Endothelial cell of umbilical vein (primary cell): ENCODE data around the gene CACHD1. TPM values are rescaled to one million over a fixed set of nuclear protein-coding genes. Genes with fewer than 3 reads are reported as not detected.

Experiments
- BruUV-seq: library from RNA; stranded (reverse); fragments of 400-500 nt; replicated peaks from 2 replicates; lab custom pipeline; 2021; lab: Mats Ljungman, UMichigan
- CTCF ChIA-PET: fragments of 300-600, 350-600 bp; sonication (Branson Sonifier 250); formaldehyde crosslinking; loops from one replicate; lab custom pipeline; 2021; ENCODE audit warnings: antibody characterized with exemption, inconsistent platforms; lab: Charles Lee
- POLR2A ChIA-PET: fragments of 300-600, 350-600 bp; sonication (Branson Sonifier 250); formaldehyde crosslinking; loops from one replicate; lab custom pipeline; 2021; ENCODE audit warnings: antibody characterized with exemption, inconsistent platforms; lab: Charles Lee
- DNase-seq: peaks from one replicate; pipeline ENCODE4 v3.0.0-alpha.2; 2011; ENCODE audit warnings: low read depth, low spot score
- FAIRE-seq: peaks from 2 replicates; lab custom pipeline; 2011; peaks lifted over from hg19 to GRCh38; lab: Jason Lieb, UNC
- H2AFZ ChIP-seq: 2 replicates; pipeline ENCODE4 v1.6.0; 2012; ENCODE audit warnings: low read depth, low read length, control low read depth, inconsistent platforms
- H3K27ac ChIP-seq: 2 replicates; pipeline ENCODE4 v1.5.1; 2011; ENCODE audit warnings: low read depth, mild to moderate bottlenecking, control low read depth, low read length, moderate library complexity; ENCODE audit not compliant: insufficient read depth
- H3K27me3 ChIP-seq, 2 experiments: 2 replicates each; pipeline versions ENCODE4 v1.6.0 to v1.6.1; 2011; ENCODE audit warnings: low read length in 2 of 2, mixed read lengths in 1 of 2; ENCODE audit not compliant: control insufficient read depth in 2 of 2, insufficient read depth in 2 of 2
- H3K36me3 ChIP-seq, 2 experiments: 2 replicates in 1 of 2; 3 replicates in 1 of 2; pipeline ENCODE4 v1.5.1; 2011; ENCODE audit warnings: low read length in 2 of 2, mild to moderate bottlenecking in 1 of 2, moderate library complexity in 1 of 2; ENCODE audit not compliant: control insufficient read depth in 2 of 2, insufficient read depth in 2 of 2; ENCODE audit errors: extremely low read depth in 1 of 2
- H3K4me1 ChIP-seq: 3 replicates; pipeline ENCODE4 v1.5.1; 2011; ENCODE audit warnings: mild to moderate bottlenecking, low read length; ENCODE audit not compliant: control insufficient read depth, insufficient read depth; ENCODE audit errors: extremely low read depth
- H3K4me2 ChIP-seq: 2 replicates; pipeline ENCODE4 v1.6.1; 2011; ENCODE audit warnings: low read length, control low read depth, mixed read lengths; ENCODE audit not compliant: insufficient read depth
- H3K4me3 ChIP-seq, 3 experiments: fragments of 200-600 bp in 1 of 3; sonication (generic), shearing (Covaris generic) in 1 of 3; replicated peaks in 1 of 3; 2 replicates each; pipeline ENCODE4 v1.5.1; 2011 to 2016; ENCODE audit warnings: control low read depth in 3 of 3, low read length in 3 of 3, mild to moderate bottlenecking in 2 of 3, inconsistent platforms in 1 of 3, low read depth in 1 of 3, moderate library complexity in 1 of 3; ENCODE audit not compliant: insufficient read depth in 1 of 3
- H3K79me2 ChIP-seq: 2 replicates; pipeline ENCODE4 v1.6.0; 2012; ENCODE audit warnings: low read length, inconsistent platforms; ENCODE audit not compliant: control insufficient read depth, insufficient read depth
- H3K9ac ChIP-seq: replicated peaks from 2 replicates; pipeline ENCODE3; 2011; ENCODE audit warnings: low read length, control low read depth; ENCODE audit not compliant: insufficient read depth; ENCODE audit errors: extremely low read depth
- H3K9me1 ChIP-seq: replicated peaks from 3 replicates; pipeline ENCODE4 v1.6.0; 2011; ENCODE audit warnings: mild to moderate bottlenecking, low read length; ENCODE audit not compliant: control insufficient read depth, insufficient read depth; ENCODE audit errors: extremely low read depth
- H3K9me3 ChIP-seq: replicated peaks from 2 replicates; pipeline ENCODE4 v1.5.1; 2012; ENCODE audit warnings: low read length, inconsistent platforms; ENCODE audit not compliant: control insufficient read depth, insufficient read depth
- H4K20me1 ChIP-seq: replicated peaks from 2 replicates; pipeline ENCODE3; 2011; ENCODE audit warnings: mild to moderate bottlenecking, low read length; ENCODE audit not compliant: control insufficient read depth, insufficient read depth; ENCODE audit errors: extremely low read depth
- CTCF ChIP-seq, 2 donors: IDR thresholded peaks; 1 replicate in 1 of 2; 2 replicates in 1 of 2; pipeline ENCODE4 v1.5.1; 2011; ENCODE audit warnings: low read length in 2 of 2, mild to moderate bottlenecking in 2 of 2, moderate library complexity in 2 of 2, control low read depth in 1 of 2, inconsistent platforms in 1 of 2, low read depth in 1 of 2; ENCODE audit not compliant: insufficient read depth in 1 of 2; ENCODE audit errors: extremely low read depth in 1 of 2
- EZH2 ChIP-seq: IDR thresholded peaks from 2 replicates; pipeline ENCODE4 v1.6.1; 2012; ENCODE audit warnings: borderline replicate concordance, low read depth, mild to moderate bottlenecking, moderate library complexity, low read length, inconsistent platforms; ENCODE audit not compliant: severe bottlenecking
- FOS ChIP-seq: IDR thresholded peaks from 2 replicates; pipeline ENCODE4 v1.6.1; 2011; ENCODE audit warnings: mild to moderate bottlenecking, low read length, moderate library complexity, borderline replicate concordance; ENCODE audit not compliant: insufficient read depth
- GATA2 ChIP-seq: IDR thresholded peaks from 2 replicates; pipeline ENCODE4 v1.7.0; 2011; ENCODE audit warnings: low read depth, mild to moderate bottlenecking, moderate library complexity, mixed read lengths, low read length; ENCODE audit not compliant: insufficient read length, insufficient read depth
- JUN ChIP-seq: IDR thresholded peaks from 2 replicates; pipeline ENCODE4 v1.6.1; 2011; ENCODE audit warnings: borderline replicate concordance, low read depth; ENCODE audit not compliant: insufficient read length, insufficient read depth
- MYC ChIP-seq: IDR thresholded peaks from one replicate; pipeline ENCODE4 v1.6.1; 2011; ENCODE audit warnings: mild to moderate bottlenecking, low read depth, low read length
- POLR2A ChIP-seq: IDR thresholded peaks from 2 replicates; pipeline ENCODE4 v1.6.1; 2012; ENCODE audit warnings: low read depth, mild to moderate bottlenecking, control low read depth, low read length
- POLR2AphosphoS5 ChIP-seq: IDR thresholded peaks from 2 replicates; pipeline ENCODE4 v1.6.1; 2012; ENCODE audit warnings: low read depth, mild to moderate bottlenecking, control low read depth, low read length, moderate library complexity; ENCODE audit not compliant: insufficient read depth
- dilution Hi-C: fragments of 300-500 bp; cut with MboI; formaldehyde crosslinking; loops from one replicate; pipeline ENCODE4 v1.15.0; 2019; ENCODE audit warnings: low sequenced_read_pairs; ENCODE audit not compliant: extremely low pct_ligation_motif_present
- intact Hi-C: fragments of 100-400 bp; cut with micrococcal nuclease; formaldehyde crosslinking; loops from one replicate; pipeline ENCODE4 v1.10.0; 2022
- polyA plus RNA-seq, 4 experiments: library from polyadenylated mRNA; depleted of rRNA in 3 of 4; stranded (reverse) in 3 of 4; unstranded in 1 of 4; fragments of >200 nt; gene quantifications; 2 replicates each; pipeline versions ENCODE4 v1.2.1 to v1.2.3, GENCODE V29; 2011 to 2012; ENCODE audit warnings: missing spikeins in 1 of 4
- total RNA-seq: library from RNA; stranded (reverse); gene quantifications from 2 replicates; pipeline ENCODE4 v1.2.3, GENCODE V29; 2021
- TF ChIP-seq, protein P1 (sequence below): IDR thresholded peaks from 2 replicates; pipeline ENCODE4 v1.6.1; 2011; ENCODE audit not compliant: insufficient read depth, insufficient read length

Gene CACHD1
- total and polyA plus RNA-seq, 2 donors (not counting 3 experiments of a cell fraction or from before 2014, with no cell fraction given) = 3.6 to 9.3 TPM

- ChIA-PET CTCF (interaction anchor here (2.0 kb wide), 1 partner anchor 36 kb away, joined by 5 read pairs; no protein-coding TSS in a partner anchor), POLR2A (no interaction called here)
- Histone ChIP-seq H3K9me3 (no peaks in the 10 kb centered on the region), H3K79me2 (no peaks in the 10 kb centered on the region), H3K4me2 (no peak overlapping the region), H3K27me3 (no peaks in the 10 kb centered on the region), H3K36me3 (no peaks in the 10 kb centered on the region), H4K20me1 (no peaks in the 10 kb centered on the region), H3K9me1 (no peaks in the 10 kb centered on the region), H3K4me3 (no peak overlapping the region), H3K4me1 (peaks cover 31% of the 10 kb centered on the region), H2AFZ (no peak overlapping the region), H3K27ac (no peak overlapping the region), H3K9ac (no peak overlapping the region)
- TF ChIP-seq EZH2 = no peak
- no peak for TF ChIP-seq JUN
- TF ChIP-seq CTCF (IDR thresholded peaks at IDR 0.05; ENCODE audit: extremely low read depth in 1 of 2, insufficient read depth in 1 of 2, low read depth in 1 of 2, low read length in 2 of 2) = no peak
- BruUV-seq = no TSS peak
- FAIRE-seq = no peak
- no peak for DNase-seq
- dilution Hi-C loops (no loop called here), intact Hi-C loops (loop anchor here (2.0 kb wide), 1 partner anchor 45 kb away; the partner anchor contains the start of gene CACHD1)
Measured at GRCh38 chr1:64515427-64515826, 45.5 kb downstream of the CACHD1 start.

DNA sequence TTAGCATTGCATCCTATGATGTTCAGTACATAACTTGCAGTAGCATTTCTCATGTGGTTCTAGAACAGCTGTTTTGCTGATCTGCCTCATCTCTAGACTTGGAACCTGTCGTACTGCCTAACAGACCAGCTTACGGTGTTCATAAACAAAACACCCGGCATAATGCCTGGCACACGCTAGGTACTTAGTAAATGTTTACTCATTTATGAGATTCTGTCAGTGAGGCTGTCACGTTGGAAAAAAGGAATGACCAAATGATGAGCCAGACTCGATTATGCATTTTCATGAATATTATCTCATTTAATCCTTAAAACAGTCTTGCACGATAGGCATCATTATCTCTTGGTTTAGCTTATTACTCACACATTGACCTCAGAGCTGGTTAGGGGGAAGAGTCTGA is 46.4 kb downstream of the CACHD1 start:
- DNase-seq (no peak), FAIRE-seq (no peak)
- Histone ChIP-seq H3K27ac (no peak overlapping the region), H3K4me3 (no peak overlapping the region), H3K36me3 (no peaks in the 10 kb centered on the region), H3K4me2 (no peak overlapping the region), H3K27me3 (no peaks in the 10 kb centered on the region), H3K4me1 (peaks cover 31% of the 10 kb centered on the region), H4K20me1 (no peaks in the 10 kb centered on the region), H3K9me1 (no peaks in the 10 kb centered on the region), H3K79me2 (no peaks in the 10 kb centered on the region), H3K9ac (no peak overlapping the region), H2AFZ (no peak overlapping the region), H3K9me3 (no peaks in the 10 kb centered on the region)
- intact Hi-C loops = loop anchor here (2.0 kb wide), 1 partner anchor 14 kb away; no protein-coding TSS in a partner anchor
- ChIA-PET POLR2A (no interaction called here), CTCF (interaction anchor here (1.6 kb wide), 1 partner anchor 11 kb away, joined by 3 read pairs; no protein-coding TSS in a partner anchor)
- BruUV-seq = no TSS peak
- dilution Hi-C loops = no loop called here
- TF ChIP-seq JUN (no peak), FOS (no peak), POLR2A (no peak), MYC (no peak), EZH2 (no peak), CTCF (IDR thresholded peaks at IDR 0.05; ENCODE audit: extremely low read depth in 1 of 2, insufficient read depth in 1 of 2, low read depth in 1 of 2, low read length in 2 of 2) (no peak), GATA2 (no peak), POLR2AphosphoS5 (no peak)
- TF ChIP-seq, protein P1, sequence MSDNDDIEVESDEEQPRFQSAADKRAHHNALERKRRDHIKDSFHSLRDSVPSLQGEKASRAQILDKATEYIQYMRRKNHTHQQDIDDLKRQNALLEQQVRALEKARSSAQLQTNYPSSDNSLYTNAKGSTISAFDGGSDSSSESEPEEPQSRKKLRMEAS = no peak
